ENCODE data around the gene TEKT1. TPM values are rescaled to one million over a fixed set of nuclear protein-coding genes. Genes with fewer than 3 reads are reported as not detected.

TEKT1 gene
- total RNA-seq, 1 experiment from 2014 or later: not detected

DNA sequence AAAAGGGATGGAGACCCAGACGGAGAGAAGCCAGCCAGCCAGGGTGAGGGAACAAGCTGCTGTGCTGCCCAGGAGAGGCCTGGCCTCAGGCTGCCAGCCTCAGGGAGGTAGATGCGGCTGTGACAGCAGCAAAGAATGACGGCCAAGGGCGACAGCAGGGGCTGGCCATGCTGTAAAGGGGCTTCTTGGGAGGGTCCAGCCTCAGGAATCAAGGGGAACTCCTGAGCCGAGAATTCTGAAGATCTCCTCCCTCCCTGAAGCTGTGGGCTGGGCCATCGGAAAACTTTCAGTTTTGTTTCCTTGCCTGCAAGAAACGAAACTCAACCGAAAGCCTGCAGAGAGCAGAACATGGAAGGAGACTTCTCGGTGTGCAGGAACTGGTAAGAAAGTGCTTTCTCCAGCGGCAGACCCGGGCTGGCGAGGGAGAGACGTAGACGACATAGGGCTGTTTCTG lies 75.8 kb downstream of the TEKT1 start, which contains the start of gene XAF1:
Gene XAF1 (plus strand): TSS at position 316 of the 454 bp plus-strand sequence. CDS start 33 bp downstream, at position 349.
- Histone ChIP-seq H3K9me3 (ENCODE audit: control insufficient read depth, low read depth, low read length) (no peaks in the 10 kb centered on the region), H3T11ph (ENCODE audit: low read length) (no peak within 1 kb of the TSS), H4K20me1 (ENCODE audit: control insufficient read depth, insufficient read depth, insufficient read length) (no peaks in the 10 kb centered on the region), H3K4me2 (ENCODE audit: insufficient read depth, insufficient read length, low read length) (no peak within 1 kb of the TSS), H3K23ac (ENCODE audit: insufficient read length, low read depth, low read length) (no peak within 1 kb of the TSS), H2AK5ac (ENCODE audit: insufficient read length, low read length) (no peak within 1 kb of the TSS), H3K27ac (ENCODE audit: insufficient read length, low read depth, low read length) (no peak within 1 kb of the TSS), H3K56ac (ENCODE audit: insufficient read length, low read depth, low read length) (no peak within 1 kb of the TSS), H4K5ac (ENCODE audit: insufficient read length, low read depth, low read length) (no peak within 1 kb of the TSS), H3K4me1 (ENCODE audit: insufficient read depth, low read length) (peaks cover 9% of the 10 kb centered on the region; the same call in 1 of the 2 replicates), H2BK20ac (ENCODE audit: low read depth, low read length, poor library complexity, severe bottlenecking) (no peak within 1 kb of the TSS), H3K27me3 (ENCODE audit: insufficient read depth, low read length) (no peaks in the 10 kb centered on the region), H3K23me2 (ENCODE audit: insufficient read length, low read depth, low read length, poor library complexity, severe bottlenecking) (no peaks in the 10 kb centered on the region), H3K79me1 (ENCODE audit: insufficient read depth, low read depth, low read length, poor library complexity, severe bottlenecking) (no peaks in the 10 kb centered on the region), H4K91ac (ENCODE audit: insufficient read length, low read depth, low read length) (no peak within 1 kb of the TSS), H2BK12ac (ENCODE audit: insufficient read length, low read depth, low read length) (no peak within 1 kb of the TSS), H2AFZ (ENCODE audit: low read length) (no peak within 1 kb of the TSS), H2BK120ac (ENCODE audit: low read depth, low read length, poor library complexity, severe bottlenecking) (no peak within 1 kb of the TSS), H2BK15ac (ENCODE audit: low read depth, low read length) (no peak within 1 kb of the TSS), H3K4ac (ENCODE audit: low read depth, low read length) (no peak within 1 kb of the TSS), H3K14ac (ENCODE audit: insufficient read depth, low read length) (no peak within 1 kb of the TSS; the same call in 1 of the 2 replicates), H3K79me2 (ENCODE audit: insufficient read depth, low read length) (no peaks in the 10 kb centered on the region), H3K18ac (ENCODE audit: insufficient read length, low read depth, low read length) (no peak within 1 kb of the TSS), H2BK5ac (ENCODE audit: insufficient read length, low read length) (no peak within 1 kb of the TSS), H4K8ac (replicated peaks; ENCODE audit: insufficient read length, low read depth, low read length) (no peak within 1 kb of the TSS), H3K9ac (ENCODE audit: extremely low read depth, insufficient read length, low read length) (no peak within 1 kb of the TSS)
- H3K4me1 Mint-ChIP-seq: peaks cover 40 to 42% of the 10 kb centered on the region in 2 experiments
- H3K36me3 Mint-ChIP-seq (ENCODE audit: insufficient read depth in 1 of 3, low read depth in 3 of 3): peaks cover 0 to 2% (median 0%) of the 10 kb centered on the region in 3 experiments; a peak in 1 of 7 replicates
- no peaks in the 10 kb centered on the region for H3K9me3 Mint-ChIP-seq
- no peak within 1 kb of the TSS; a peak in 1 of 5 replicates for H3K4me3 Mint-ChIP-seq
- peak within 1 kb of the TSS in 1 of 3 experiments; percentile 5; a peak in 3 of 7 replicates for H3K27ac Mint-ChIP-seq
- peaks cover 2% of the 10 kb centered on the region for H3K27me3 Mint-ChIP-seq (ENCODE audit: low read depth)
- WGBS (ENCODE audit: extremely low coverage, insufficient read length, low lambda C conversion rate): no CpG with 5 or more reads among the region's 14 CpGs
- no peak for DNase-seq
- TF ChIP-seq CTCF (conservative IDR thresholded peaks at IDR 0.05): no peak
